Smooth muscle cell (in vitro differentiated cells): Measurements from ENCODE around the gene LRRC8D. TPM values are rescaled to one million over a fixed set of nuclear protein-coding genes. Genes with fewer than 3 reads are reported as not detected.
"Not testable (repeated sequence)": the region's sequence is repeated elsewhere in the genome, so short reads cannot be mapped to it uniquely, and the experiment has no call there.

Source experiments
- DNase-seq: peaks from one replicate; lab custom pipeline; 2025; ENCODE audit not compliant: unreplicated experiment; lab: John Stamatoyannopoulos, UW
- H2AFZ ChIP-seq: fragments of 200-600 bp; sonication (generic); 2 replicates; pipeline ENCODE4 v1.6.0; 2016; ENCODE audit warnings: antibody characterized with exemption, low read depth, mild to moderate bottlenecking
- H3F3A ChIP-seq: fragments of 200-600 bp; sonication (generic); 2 replicates; pipeline ENCODE4 v1.6.0; 2017; ENCODE audit warnings: antibody characterized with exemption, low read depth
- H3K27ac ChIP-seq: fragments of 200-600 bp; sonication (generic); 2 replicates; pipeline ENCODE4 v1.5.1; 2016; ENCODE audit warnings: low read depth, mild to moderate bottlenecking
- H3K27me3 ChIP-seq: fragments of 200-600 bp; sonication (generic); 2 replicates; pipeline ENCODE4 v1.6.1; 2016; ENCODE audit warnings: low read depth, mild to moderate bottlenecking
- H3K36me3 ChIP-seq: fragments of 200-600 bp; sonication (generic); 2 replicates; pipeline ENCODE4 v1.5.1; 2016; ENCODE audit warnings: low read depth
- H3K4me1 ChIP-seq: fragments of 200-600 bp; sonication (generic); 2 replicates; pipeline ENCODE4 v1.5.1; 2016; ENCODE audit warnings: low read depth
- H3K4me2 ChIP-seq: fragments of 200-600 bp; sonication (generic); 2 replicates; pipeline ENCODE4 v1.6.0; 2016; ENCODE audit warnings: mild to moderate bottlenecking
- H3K4me3 ChIP-seq: fragments of 200-600 bp; sonication (generic); 2 replicates; pipeline ENCODE4 v1.5.1; 2016; ENCODE audit warnings: mild to moderate bottlenecking
- H3K79me2 ChIP-seq: fragments of 200-600 bp; sonication (generic); 2 replicates; pipeline ENCODE4 v1.6.0; 2016; ENCODE audit warnings: low read depth, mild to moderate bottlenecking
- H3K9ac ChIP-seq: fragments of 200-600 bp; sonication (generic); 2 replicates; pipeline ENCODE4 v1.6.0; 2016; ENCODE audit warnings: low read depth
- H3K9me3 ChIP-seq: fragments of 200-600 bp; sonication (generic); replicated peaks from 2 replicates; pipeline ENCODE4 v1.5.1; 2016; ENCODE audit warnings: low read depth
- H4K20me1 ChIP-seq: fragments of 200-600 bp; sonication (generic); 2 replicates; pipeline ENCODE4 v1.6.0; 2016; ENCODE audit warnings: low read depth
- WGBS: methylation state at CpG from one replicate; pipeline ENCODE4 v1.1.7; 2016; ENCODE audit warnings: low lambda C conversion rate; 5-methylcytosine and 5-hydroxymethylcytosine counted together
- polyA plus RNA-seq: library from polyadenylated mRNA; unstranded; fragments of >200 nt; fragmentation: Nextera tagmentation; extraction: Ambion mirVana; gene quantifications from 2 replicates; pipeline ENCODE4 v1.2.1, GENCODE V29; 2016
- total RNA-seq: library from RNA; depleted of rRNA; stranded (reverse); fragments of >200 nt; gene quantifications from 2 replicates; pipeline ENCODE4 v1.2.3, GENCODE V29; 2014
- TF ChIP-seq, protein P1 (sequence below): fragments of 200-600 bp; sonication (generic); IDR thresholded peaks from 2 replicates; pipeline ENCODE4 v1.5.1; 2017; ENCODE audit warnings: borderline replicate concordance, mild to moderate bottlenecking, antibody characterized with exemption; ENCODE audit not compliant: insufficient read depth, poor library complexity, severe bottlenecking

LRRC8D gene
- total and polyA plus RNA-seq, 2 experiments from 2014 or later: 5.2 to 25.1 TPM

DNA sequence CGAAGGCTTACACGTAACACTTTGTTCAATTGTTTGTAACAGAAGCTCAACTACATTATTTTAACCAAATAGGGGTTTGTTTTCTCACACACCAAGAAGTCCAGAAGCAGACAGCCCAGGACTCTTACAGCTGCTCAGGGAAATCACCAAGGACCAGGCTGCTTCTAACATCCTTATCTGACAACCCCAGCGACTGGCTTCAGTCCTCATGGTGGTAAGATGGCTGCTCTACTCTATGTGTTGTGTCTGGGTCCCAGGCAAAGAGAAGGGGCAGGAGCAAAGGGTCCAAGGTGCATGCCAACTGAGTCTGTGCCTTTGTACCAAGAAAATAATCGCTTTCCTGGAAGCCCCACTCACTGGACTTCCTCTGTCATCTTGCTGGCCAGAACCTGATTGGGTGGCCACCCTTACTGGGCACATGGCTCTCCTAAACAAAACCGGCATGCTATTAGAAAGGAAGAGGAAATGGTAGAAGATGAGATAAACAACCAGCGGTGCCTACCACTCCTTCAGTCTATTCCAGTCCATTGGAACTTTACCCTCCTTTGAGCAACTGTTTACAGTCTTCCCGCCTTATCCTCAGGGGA lies 34.1 kb upstream of the LRRC8D start:
- DNase-seq: no peak
- no peaks in the 10 kb centered on the region for H3K79me2 ChIP-seq
- no peaks in the 10 kb centered on the region for H4K20me1 ChIP-seq
- no peaks in the 10 kb centered on the region for H3K36me3 ChIP-seq
- no peak overlapping the region for H3K27ac ChIP-seq
- H3K4me2 ChIP-seq: no peak overlapping the region
- H2AFZ ChIP-seq: no peak overlapping the region
- no peaks in the 10 kb centered on the region for H3K4me1 ChIP-seq
- TF ChIP-seq, protein P1, sequence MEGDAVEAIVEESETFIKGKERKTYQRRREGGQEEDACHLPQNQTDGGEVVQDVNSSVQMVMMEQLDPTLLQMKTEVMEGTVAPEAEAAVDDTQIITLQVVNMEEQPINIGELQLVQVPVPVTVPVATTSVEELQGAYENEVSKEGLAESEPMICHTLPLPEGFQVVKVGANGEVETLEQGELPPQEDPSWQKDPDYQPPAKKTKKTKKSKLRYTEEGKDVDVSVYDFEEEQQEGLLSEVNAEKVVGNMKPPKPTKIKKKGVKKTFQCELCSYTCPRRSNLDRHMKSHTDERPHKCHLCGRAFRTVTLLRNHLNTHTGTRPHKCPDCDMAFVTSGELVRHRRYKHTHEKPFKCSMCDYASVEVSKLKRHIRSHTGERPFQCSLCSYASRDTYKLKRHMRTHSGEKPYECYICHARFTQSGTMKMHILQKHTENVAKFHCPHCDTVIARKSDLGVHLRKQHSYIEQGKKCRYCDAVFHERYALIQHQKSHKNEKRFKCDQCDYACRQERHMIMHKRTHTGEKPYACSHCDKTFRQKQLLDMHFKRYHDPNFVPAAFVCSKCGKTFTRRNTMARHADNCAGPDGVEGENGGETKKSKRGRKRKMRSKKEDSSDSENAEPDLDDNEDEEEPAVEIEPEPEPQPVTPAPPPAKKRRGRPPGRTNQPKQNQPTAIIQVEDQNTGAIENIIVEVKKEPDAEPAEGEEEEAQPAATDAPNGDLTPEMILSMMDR: no peak
- H3F3A ChIP-seq: no peaks in the 10 kb centered on the region
- no peaks in the 10 kb centered on the region for H3K27me3 ChIP-seq
- WGBS: 84% methylated on average over 7 of the region's 7 CpGs
- H3K9me3 ChIP-seq: no peaks in the 10 kb centered on the region
- no peak overlapping the region for H3K9ac ChIP-seq
- H3K4me3 ChIP-seq: no peak overlapping the region

DNA sequence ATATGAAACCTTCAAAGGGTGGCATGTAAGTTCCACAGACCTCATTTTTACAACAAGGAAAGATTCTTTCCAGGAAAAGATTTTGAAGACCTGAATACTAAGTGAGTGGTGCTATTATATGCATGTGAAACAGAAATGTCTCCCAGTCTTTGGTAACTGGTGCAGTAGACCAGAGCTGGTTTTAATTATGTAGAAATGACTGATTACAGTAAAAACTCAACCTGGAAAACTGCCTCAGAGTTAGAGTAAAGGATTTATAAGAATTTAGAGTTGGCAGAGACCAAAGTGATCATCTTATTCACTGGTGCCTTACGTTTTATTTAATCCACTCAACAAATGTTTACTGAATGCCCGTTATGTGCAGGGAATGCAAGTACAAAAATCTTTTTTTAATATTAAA lies 30.2 kb upstream of the LRRC8D start:
- TF ChIP-seq, protein P1: no peak
- Histone ChIP-seq H2AFZ (no peak overlapping the region), H4K20me1 (no peaks in the 10 kb centered on the region), H3K4me3 (no peak overlapping the region), H3K27me3 (no peaks in the 10 kb centered on the region), H3K36me3 (no peaks in the 10 kb centered on the region), H3K9ac (no peak overlapping the region), H3K4me1 (no peaks in the 10 kb centered on the region), H3K9me3 (no peaks in the 10 kb centered on the region), H3F3A (no peaks in the 10 kb centered on the region), H3K79me2 (no peaks in the 10 kb centered on the region), H3K27ac (no peak overlapping the region), H3K4me2 (no peak overlapping the region)
- WGBS: 86% methylated on average over 2 of the region's 2 CpGs
- DNase-seq: no peak

DNA sequence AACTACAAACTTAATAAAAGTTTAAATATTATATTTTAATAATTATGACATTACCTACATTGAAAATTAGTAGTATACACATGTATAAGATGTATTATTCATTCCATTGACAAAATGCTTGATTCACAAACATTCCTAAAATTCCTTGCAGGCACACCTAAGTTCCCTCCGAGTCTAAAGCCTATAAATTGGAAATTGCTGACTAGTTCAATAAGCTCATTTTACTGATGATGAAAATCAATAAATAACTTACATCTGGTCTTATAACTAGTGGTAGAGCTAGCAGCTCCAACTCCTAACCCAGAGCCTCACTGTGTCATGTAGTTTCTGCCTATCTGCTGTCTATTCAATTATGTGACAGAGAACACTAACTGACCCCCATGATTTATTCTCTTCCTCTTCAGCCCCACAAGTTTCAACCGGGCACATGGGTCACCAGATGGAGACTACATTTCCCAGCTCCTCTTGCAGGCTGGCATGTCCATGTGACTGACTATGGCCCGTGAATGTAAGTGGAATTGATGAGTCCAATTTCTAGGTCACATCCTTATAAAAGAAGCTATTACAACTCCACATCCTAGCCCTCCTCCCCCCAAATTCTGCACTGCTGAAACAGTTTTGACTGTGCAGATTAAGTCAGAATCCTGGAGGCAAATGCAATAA lies 29.6 kb upstream of the LRRC8D start:
- DNase-seq: no peak
- Histone ChIP-seq H3K27ac (no peak overlapping the region), H3K27me3 (no peaks in the 10 kb centered on the region), H3K9me3 (no peaks in the 10 kb centered on the region), H3K36me3 (no peaks in the 10 kb centered on the region), H3K9ac (no peak overlapping the region), H4K20me1 (no peaks in the 10 kb centered on the region), H3K4me3 (no peak overlapping the region), H3K4me1 (no peaks in the 10 kb centered on the region), H3F3A (no peaks in the 10 kb centered on the region), H2AFZ (no peak overlapping the region), H3K4me2 (no peak overlapping the region), H3K79me2 (no peaks in the 10 kb centered on the region)
- 76% methylated on average over 3 of the region's 3 CpGs for WGBS
- TF ChIP-seq, protein P1: no peak

DNA sequence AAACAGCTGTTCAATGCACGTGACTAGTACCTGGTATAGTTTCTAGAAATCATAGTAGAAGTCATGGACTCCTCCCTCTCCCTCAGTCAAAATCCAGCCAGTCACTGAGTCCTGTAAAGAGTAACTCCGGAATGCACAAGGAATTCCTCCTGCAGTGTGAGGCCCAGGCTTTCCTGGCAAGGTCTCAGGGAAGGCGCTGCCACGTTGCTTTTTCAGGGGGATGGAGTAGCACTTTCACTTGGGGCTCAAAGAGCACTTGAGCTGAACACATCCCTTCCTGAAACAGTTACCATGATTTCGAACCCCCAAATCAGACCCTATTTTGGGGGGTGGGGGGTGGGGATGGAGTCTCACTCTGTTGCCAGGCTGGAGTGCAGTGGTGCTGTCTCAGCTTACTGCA lies 26.4 kb upstream of the LRRC8D start:
- TF ChIP-seq, protein P1: no peak
- H3K9me3 ChIP-seq: no peaks in the 10 kb centered on the region
- no peaks in the 10 kb centered on the region for H3K4me1 ChIP-seq
- no peaks in the 10 kb centered on the region for H3K79me2 ChIP-seq
- no peaks in the 10 kb centered on the region for H3K27me3 ChIP-seq
- H3K27ac ChIP-seq: no peak overlapping the region
- H2AFZ ChIP-seq: no peak overlapping the region
- no peaks in the 10 kb centered on the region for H4K20me1 ChIP-seq
- WGBS: 55% methylated on average over 5 of the region's 5 CpGs
- H3K36me3 ChIP-seq: no peaks in the 10 kb centered on the region
- DNase-seq: no peak
- H3F3A ChIP-seq: no peaks in the 10 kb centered on the region
- H3K4me3 ChIP-seq: no peak overlapping the region
- H3K9ac ChIP-seq: no peak overlapping the region
- no peak overlapping the region for H3K4me2 ChIP-seq

DNA sequence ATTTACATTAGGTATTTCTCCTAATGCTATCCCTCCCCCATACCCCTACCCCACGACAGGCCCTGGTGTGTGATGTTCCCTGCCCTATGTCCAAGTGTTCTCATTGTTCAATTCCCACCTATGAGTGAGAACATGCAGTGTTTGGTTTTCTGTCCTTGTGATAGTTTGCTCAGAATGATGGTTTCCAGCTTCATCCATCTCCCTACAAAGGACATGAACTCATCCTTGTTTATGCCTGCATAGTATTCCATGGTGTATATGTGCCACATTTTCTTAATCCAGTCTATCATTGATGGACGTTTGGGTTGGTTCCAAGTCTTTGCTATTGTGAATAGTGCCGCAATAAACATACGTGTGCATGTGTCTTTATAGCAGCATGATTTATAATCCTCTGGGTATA lies 25.3 kb upstream of the LRRC8D start:
- not testable (repeated sequence) for H3F3A ChIP-seq, H3K9ac ChIP-seq, H3K9me3 ChIP-seq, H4K20me1 ChIP-seq, H3K27ac ChIP-seq, DNase-seq, H3K4me2 ChIP-seq, H3K27me3 ChIP-seq, H3K4me3 ChIP-seq, H3K79me2 ChIP-seq, H2AFZ ChIP-seq, H3K36me3 ChIP-seq, H3K4me1 ChIP-seq
- 91% methylated on average over 4 of the region's 4 CpGs for WGBS
